Skin of body (tissue), 2 donors: ENCODE data around the gene TCTN1. TPM values are rescaled to one million over a fixed set of nuclear protein-coding genes. Genes with fewer than 3 reads are reported as not detected.
A peak's percentile ranks its signal among the peaks of the same experiment; 100 is the strongest.
"Not testable (repeated sequence)": the region's sequence is repeated elsewhere in the genome, so short reads cannot be mapped to it uniquely, and the experiment has no call there.

Experiments used
- DNase-seq: peaks from one replicate; lab custom pipeline; 2025; lab: John Stamatoyannopoulos, UW
- total RNA-seq: library from RNA; depleted of rRNA; stranded (reverse); fragments of >200 nt; gene quantifications from one replicate; pipeline ENCODE4 v1.2.3, GENCODE V29; 2014

TCTN1 gene
- total RNA-seq: 22.1 TPM

DNA sequence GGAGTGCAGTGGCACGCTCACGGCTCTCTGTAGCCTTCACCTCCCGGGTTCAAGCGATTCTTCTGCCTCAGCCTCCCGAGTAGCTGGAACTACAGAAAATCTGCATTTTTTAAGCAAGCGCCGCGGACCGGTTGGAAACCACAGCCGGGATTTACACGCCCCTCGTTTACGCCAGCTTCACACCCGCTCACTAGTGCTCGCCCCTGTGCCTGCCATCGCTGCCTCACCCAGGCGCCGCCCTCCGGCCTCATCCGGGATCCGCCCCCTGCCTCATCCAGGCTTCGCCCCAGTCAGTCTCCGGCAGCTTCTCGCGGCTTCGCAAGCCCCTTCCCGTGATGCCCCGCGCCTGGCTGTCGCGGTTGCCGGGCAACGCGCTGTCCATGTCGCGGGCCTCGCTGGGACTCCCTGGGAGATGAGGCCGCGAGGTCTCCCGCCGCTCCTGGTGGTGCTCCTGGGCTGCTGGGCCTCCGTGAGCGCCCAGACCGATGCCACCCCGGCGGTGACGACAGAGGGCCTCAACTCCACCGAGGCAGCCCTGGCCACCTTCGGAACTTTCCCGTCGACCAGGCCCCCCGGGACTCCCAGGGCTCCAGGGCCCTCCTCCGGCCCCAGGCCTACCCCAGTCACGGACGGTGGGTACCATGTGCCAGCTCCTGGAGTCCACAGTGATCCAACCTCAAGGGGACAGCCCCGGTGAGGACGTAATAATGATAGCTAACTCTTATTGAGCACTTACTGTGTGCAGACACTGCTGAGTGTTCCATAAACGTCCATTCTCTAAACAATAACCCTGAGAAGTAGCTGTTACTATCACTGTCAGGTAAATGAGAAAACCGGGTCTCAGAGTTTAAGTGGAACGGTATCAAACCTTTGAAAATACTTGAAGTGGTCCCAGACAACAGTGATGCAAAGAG, at the start of gene TCTN1:
Gene TCTN1 (plus strand): TSS at position 359 of the 914 bp plus-strand sequence. CDS start 54 bp downstream, at position 413.
- DNase-seq: peak; percentile 91

DNA sequence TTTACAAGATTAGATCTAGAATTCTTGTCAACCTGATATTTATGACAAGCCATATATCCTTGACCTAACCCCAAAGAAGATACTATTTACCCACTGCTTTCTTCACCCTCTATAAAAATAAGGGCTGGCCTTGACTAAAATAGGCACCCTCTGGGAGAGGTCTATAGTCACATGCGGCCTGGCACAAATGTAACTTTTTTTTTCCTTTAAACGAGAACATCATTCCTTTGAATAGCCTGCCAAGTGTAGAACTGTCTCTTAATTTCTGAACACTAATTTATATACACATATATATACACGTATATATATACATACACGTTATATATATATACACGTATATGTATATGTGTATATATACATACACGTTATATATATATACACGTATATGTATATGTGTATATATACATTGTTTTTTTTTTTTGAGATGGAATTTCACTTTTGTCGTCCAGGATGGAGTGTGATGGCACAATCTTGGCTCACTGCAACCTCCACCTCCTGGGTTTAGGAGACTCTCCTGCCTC, 49.4 kb upstream of the TCTN1 start:
- no peak for DNase-seq

DNA sequence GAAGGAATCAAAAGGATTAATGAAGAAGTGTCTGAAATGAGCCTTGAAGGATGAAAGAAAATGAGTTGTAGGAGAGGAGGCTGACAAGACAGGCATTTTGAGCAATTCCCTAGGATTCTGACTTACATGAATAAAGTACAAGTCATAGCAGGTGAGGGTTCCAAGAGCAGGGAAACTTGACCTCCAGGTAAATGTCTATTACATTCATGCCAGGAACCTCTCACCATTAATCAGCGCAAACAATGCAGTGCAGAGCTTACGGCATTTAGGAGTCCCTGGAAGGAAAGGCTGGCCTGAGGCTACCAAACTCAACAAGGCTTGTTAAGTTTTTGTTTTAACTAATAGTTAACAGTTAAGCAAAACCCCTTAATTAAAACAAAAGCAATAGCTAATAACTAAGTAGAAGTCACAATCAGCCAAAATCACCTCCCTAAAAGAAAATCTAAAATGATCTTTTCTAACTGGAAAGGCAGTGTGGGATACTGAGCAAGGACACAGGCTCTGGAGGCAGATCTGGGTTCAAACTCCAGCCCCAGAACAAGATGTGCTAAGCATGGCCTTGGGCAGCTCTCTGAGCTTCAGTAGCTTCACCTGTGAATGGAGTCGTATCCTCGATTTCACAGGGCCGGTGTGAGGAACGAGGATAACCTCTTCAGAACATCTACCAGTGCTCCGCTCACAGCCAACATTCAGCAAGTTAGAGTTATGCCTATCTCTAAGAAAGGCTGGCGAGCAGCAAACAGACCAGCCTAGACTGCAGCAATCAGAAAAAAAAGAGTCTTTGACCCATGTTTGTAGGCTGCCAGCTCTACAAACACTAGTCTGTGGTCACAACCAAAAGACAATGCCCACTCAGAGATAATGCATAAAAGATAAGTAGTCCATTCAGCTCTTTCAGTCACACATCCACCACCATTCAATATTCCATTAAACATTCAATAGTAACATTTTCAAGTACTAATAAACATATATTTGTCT, 47.7 kb upstream of the TCTN1 start:
- DNase-seq: no peak

- DNase-seq: no peak
These were observed 46.9 kb upstream of the TCTN1 start for GRCh38 chr12:110566993-110567392.

- DNase-seq: no peak
These were observed 45.2 kb upstream of the TCTN1 start for GRCh38 chr12:110568752-110569151.

DNA sequence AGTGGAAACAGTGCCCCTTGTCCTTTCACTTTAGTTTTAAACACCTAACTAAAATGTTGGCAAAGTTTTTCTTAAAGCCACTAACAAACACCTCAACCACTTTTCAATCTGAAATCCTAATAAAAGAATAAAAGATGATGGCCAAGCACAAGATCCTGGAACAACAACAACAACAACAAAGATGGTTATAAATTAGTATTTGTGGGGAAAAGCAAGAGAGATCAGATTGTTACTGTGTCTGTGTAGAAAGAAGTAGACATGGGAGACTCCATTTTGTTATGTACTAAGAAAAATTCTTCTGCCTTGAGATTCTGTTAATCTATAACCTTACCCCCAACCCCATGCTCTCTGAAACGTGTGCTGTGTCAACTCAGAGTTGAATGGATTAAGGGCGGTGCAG, 44.1 kb upstream of the TCTN1 start:
- not testable (repeated sequence) for DNase-seq

DNA sequence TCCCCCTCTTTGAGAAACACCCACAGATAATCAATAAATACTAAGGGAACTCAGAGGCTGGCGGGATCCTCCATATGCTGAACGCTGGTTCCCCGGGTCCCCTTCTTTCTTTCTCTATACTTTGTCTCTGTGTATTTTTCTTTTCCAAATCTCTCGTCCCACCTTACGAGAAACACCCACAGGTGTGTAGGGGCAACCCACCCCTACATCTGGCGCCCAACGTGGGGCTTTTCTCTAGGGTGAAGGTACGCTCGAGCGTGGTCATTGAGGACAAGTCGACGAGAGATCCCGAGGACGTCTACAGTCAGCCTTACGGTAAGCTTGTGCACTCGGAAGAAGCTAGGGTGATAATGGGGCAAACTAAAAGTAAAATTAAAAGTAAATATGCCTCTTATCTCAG, 43.1 kb upstream of the TCTN1 start:
- not testable (repeated sequence) for DNase-seq

- DNase-seq: no peak
These were observed 39.9 kb upstream of the TCTN1 start for GRCh38 chr12:110574044-110574443.

- DNase-seq: not testable (repeated sequence)
These were observed 39.2 kb upstream of the TCTN1 start for GRCh38 chr12:110574717-110575230.

DNA sequence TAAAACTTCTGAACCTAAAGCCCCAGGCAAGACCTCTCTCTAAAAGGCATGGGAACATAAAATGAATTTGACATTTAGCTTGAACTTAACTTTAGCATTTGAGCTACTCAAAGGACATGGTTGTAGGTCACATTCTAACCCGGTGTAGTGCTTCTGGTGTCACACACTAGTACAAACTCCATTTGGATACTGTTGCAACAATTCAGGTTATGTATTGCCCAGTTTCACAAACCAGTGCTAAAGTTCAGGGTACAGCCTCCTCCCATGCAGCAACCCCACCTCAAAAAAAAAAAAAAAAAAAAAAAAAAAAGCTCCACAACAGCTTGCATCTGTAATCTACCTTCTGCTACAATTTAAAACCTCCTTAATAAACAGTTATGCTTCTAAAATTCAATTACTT, 38.6 kb upstream of the TCTN1 start:
- DNase-seq: no peak

GRCh38 chr12:110576504-110576903, 37.4 kb upstream of the TCTN1 start:
- DNase-seq: no peak

DNA sequence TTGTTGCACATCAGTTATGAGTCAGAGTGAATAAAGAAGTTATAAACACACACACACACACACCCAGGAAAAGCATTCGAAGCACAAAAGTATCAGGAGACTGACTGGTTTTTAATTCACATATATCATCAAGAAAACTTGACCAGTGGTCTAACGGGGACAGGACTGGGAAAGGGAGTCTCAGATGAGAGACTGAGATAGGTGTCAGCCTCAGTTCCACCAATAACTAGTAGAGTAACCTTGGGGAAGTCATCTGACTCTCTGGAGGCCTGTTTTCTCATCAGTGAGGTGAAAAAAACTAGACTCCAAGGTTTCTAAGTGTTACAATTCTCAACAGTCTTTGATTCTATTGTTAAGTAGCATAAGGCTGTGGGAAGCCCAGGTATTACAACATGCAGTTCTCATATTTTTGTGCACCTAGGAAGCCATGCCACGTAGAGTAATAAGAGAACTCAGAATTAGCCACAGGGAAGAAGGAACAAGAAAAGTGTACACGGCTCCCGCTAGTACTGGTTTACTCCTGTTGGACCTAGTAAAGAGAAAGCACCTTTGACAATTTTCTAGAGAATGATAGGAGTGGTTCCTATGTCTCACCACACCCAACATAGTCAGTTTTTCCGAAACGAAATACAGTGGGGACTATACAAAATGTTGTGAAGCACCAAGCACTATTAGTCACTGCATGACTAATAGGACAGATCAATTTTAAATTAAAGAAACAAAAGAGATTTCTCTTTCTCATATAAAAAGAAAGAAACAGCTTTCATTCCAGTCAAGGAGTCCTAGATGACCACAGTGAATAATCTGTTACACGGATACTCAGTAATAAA, 35.9 kb upstream of the TCTN1 start:
- no peak for DNase-seq

GRCh38 chr12:110578694-110579534, 35.0 kb upstream of the TCTN1 start:
- DNase-seq: no peak

DNA sequence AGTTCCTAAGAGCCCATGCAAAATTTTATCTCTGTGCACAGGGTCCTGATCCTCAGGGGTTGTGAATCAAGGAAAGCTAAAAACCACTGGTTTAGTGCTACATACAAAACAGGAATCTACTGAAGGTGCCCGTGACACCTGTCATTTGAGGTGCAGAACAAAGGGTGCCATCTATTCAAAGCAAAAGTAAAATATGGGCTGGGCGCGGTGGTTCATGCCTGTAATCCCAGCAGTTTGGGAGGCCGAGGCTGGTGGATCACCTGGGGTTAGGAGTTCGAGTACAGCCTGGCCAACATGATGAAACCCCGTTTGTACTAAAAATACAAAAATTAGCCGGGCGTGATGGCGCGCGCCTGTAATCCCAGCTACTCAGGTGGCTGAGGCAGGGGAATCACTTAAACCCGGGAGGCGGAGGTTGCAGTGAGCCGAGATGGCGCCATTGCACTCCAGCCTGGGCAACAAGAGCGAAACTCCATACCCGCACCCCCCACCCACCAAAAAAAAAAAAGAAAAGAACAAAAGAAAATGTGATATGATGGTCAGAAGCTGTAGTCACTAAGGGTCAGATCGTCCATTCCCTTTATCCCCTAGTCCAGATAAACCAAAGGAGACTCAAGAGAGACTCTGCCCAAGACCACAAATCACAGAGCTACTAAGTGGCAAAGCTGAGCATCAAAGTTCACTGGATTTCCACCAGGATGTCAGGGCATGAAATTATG, 34.2 kb upstream of the TCTN1 start:
- DNase-seq: no peak

- DNase-seq: no peak
These were observed 32.0 kb upstream of the TCTN1 start for GRCh38 chr12:110581931-110582275.

DNA sequence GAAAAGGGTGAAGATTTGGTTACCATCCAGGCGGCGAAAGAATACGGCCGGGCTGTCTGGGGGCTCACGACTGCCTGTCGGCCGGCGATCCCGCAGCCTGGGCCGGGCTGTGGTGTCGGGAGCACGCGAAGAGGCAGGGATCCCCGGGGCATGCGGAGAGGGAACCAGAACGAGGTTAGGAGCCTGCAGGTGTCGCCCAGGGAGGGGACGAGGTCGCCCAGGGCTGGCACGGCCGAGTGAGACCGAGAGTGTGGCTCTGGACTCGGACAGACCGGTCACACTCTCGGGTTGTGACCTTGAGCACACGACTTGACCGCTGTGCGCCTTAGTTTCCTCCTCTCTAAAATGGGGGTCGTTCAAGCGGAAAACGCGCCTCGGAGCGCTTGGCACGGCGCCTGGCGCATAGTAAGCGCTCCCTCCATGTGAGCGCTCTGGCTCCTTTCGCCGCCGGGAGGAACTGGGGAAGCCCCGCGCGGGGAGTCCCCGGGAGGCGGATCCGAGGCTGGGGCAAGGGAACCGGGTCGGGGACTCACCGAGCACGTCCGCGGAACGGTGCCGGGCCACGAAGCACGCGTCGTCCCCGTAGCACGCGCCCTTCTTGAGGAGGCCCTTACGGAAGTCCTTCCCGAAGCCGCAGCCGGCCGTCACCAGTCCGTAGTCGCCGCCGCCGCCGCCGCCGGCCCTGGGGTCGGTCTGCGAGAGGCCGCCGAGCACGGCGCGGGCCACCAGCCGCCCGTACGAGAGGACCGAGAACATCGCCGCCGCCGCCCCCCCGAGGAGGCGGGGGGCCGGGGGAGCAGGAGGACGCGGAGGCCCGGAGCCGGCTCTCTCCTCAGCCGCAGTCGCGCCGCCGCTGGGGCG, 31.4 kb upstream of the TCTN1 start:
- peak; percentile 1 for DNase-seq

DNA sequence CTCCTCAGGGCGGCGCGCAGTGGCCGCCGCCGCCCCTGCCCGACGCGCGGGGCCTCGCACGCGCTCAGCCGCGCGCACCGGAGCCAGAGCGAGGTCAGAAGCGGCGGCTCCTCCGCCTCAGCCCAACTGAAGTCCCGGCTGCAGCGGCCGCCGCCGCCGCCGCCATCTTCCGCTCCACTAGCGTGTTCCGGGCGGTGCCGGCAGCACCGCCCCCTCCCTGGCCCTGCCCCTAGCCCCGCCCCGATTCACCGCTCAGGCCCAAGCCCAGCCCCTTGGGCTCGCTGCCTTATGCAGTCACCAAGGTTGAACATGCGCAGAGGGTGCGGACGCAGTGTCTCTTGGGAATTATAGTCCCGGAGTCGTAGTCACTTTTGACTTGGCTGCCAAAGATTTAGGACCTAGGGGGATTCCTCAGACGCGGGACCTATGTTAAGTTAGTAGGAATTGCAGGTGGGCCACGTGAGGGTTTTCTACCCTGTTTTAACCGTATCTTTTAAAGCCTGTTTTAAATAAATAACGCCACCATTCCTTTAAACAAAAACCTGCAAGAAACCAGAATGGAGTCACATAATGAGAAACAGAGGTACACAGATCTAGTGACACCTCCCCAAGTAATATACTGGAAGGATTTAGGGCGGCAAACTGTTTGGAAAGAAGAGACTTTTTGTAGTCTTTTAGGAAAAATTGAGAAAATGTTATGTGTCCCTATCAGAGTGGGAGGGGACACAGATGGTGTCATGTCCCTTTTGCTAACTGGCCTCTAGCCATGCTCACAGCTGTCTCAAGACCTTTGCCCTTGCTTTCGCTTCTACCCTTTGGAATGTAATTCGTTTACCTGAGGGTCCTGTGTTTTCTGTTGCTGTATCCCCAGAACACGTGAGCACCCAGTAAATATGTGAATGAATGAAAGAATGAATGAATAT, 30.5 kb upstream of the TCTN1 start, which contains the start of gene PPTC7:
Gene PPTC7 (minus strand): TSS at position 182 of the 923 bp plus-strand sequence. CDS start 287 bp downstream, outside the sequence.
- DNase-seq: peak; percentile 98
